Measurements from ENCODE around the gene NRK. TPM values are rescaled to one million over a fixed set of nuclear protein-coding genes. Genes with fewer than 3 reads are reported as not detected.
"Not testable (repeated sequence)": the region's sequence is repeated elsewhere in the genome, so short reads cannot be mapped to it uniquely, and the experiment has no call there.

NRK gene
- total RNA-seq, 1 experiment from 2014 or later: 0.05 TPM

GRCh38 chrX:105781804-105782203 is 40.5 kb upstream of the NRK start:
- CTCF ChIA-PET: no interaction called here
- no TSS peak for BruUV-seq (replicated peaks)

DNA sequence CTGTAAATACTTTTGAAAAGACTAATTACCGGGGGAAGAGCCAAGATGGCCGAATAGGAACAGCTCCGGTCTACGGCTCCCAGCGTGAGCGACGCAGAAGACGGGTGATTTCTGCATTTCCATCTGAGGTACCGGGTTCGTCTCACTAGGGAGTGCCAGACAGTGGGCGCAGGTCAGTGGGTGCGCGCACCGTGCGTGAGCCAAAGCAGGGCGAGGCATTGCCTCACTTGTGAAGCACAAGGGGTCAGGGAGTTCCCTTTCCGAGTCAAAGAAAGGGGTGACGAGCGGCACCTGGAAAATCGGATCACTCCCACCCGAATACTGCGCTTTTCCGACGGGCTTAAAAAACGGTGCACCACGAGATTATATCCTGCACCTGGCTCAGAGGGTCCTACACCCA is 25.5 kb upstream of the NRK start:
- H3K4me3 ChIP-seq (replicated peaks in 1 of 2; ENCODE audit: low read depth in 1 of 2, low read length in 2 of 2); H3K27me3 ChIP-seq (ENCODE audit: insufficient read depth, low read length); H3K79me2 ChIP-seq (ENCODE audit: insufficient read depth, low read length); H3K4me1 ChIP-seq (ENCODE audit: control insufficient read depth in 1 of 2, insufficient read depth in 2 of 2, low read length in 2 of 2); H4K20me1 ChIP-seq (ENCODE audit: insufficient read depth); H3K36me3 ChIP-seq (ENCODE audit: control insufficient read depth in 1 of 2, insufficient read depth in 2 of 2, low read length in 2 of 2); CTCF ChIA-PET; DNase-seq (ENCODE audit: low read depth, low spot score); ATAC-seq; intact Hi-C loops (cut with micrococcal nuclease); H3K9me3 ChIP-seq (ENCODE audit: control insufficient read depth in 1 of 2, insufficient read depth in 1 of 2, low read depth in 1 of 2, low read length in 2 of 2); H3K4me2 ChIP-seq (ENCODE audit: low read length); RAD21 ChIA-PET (ENCODE audit: low non-redundant PET in 1 of 2, low total read pairs in 2 of 2, uncharacterized antibody in 2 of 2, unreplicated experiment in 2 of 2); H2AFZ ChIP-seq (ENCODE audit: low read depth, low read length, poor library complexity, severe bottlenecking); POLR2A ChIA-PET; H3K9me2 ChIP-seq (ENCODE audit: insufficient read depth); H3K27ac ChIP-seq (ENCODE audit: low read depth, low read length); H3K9ac ChIP-seq (ENCODE audit: low read length); BruUV-seq (replicated peaks): not testable (repeated sequence)

More at GRCh38 chrX:105781804-105782203, 40.5 kb upstream of the NRK start:
- Histone ChIP-seq H3K4me3 (replicated peaks in 1 of 2; ENCODE audit: low read depth in 1 of 2, low read length in 2 of 2) (no peak overlapping the region), H3K9ac (ENCODE audit: low read length) (no peak overlapping the region), H3K4me2 (ENCODE audit: low read length) (no peak overlapping the region), H3K27ac (ENCODE audit: low read depth, low read length) (no peak overlapping the region), H3K4me1 (ENCODE audit: control insufficient read depth in 1 of 2, insufficient read depth in 2 of 2, low read length in 2 of 2) (no peaks in the 10 kb centered on the region), H2AFZ (ENCODE audit: low read depth, low read length, poor library complexity, severe bottlenecking) (no peak overlapping the region), H4K20me1 (ENCODE audit: insufficient read depth) (no peaks in the 10 kb centered on the region), H3K79me2 (ENCODE audit: insufficient read depth, low read length) (no peaks in the 10 kb centered on the region), H3K27me3 (ENCODE audit: insufficient read depth, low read length) (no peaks in the 10 kb centered on the region), H3K9me3 (ENCODE audit: control insufficient read depth in 1 of 2, insufficient read depth in 1 of 2, low read depth in 1 of 2, low read length in 2 of 2) (no peaks in the 10 kb centered on the region), H3K9me2 (ENCODE audit: insufficient read depth) (no peaks in the 10 kb centered on the region), H3K36me3 (ENCODE audit: control insufficient read depth in 1 of 2, insufficient read depth in 2 of 2, low read length in 2 of 2) (no peaks in the 10 kb centered on the region)
- ChIA-PET POLR2A (no interaction called here), RAD21 (ENCODE audit: low non-redundant PET in 1 of 2, low total read pairs in 2 of 2, uncharacterized antibody in 2 of 2, unreplicated experiment in 2 of 2) (no interaction called here)
- ATAC-seq (no peak), DNase-seq (ENCODE audit: low read depth, low spot score) (no peak)
- intact Hi-C loops (cut with micrococcal nuclease): no loop called here
- TF ChIP-seq, protein P1, sequence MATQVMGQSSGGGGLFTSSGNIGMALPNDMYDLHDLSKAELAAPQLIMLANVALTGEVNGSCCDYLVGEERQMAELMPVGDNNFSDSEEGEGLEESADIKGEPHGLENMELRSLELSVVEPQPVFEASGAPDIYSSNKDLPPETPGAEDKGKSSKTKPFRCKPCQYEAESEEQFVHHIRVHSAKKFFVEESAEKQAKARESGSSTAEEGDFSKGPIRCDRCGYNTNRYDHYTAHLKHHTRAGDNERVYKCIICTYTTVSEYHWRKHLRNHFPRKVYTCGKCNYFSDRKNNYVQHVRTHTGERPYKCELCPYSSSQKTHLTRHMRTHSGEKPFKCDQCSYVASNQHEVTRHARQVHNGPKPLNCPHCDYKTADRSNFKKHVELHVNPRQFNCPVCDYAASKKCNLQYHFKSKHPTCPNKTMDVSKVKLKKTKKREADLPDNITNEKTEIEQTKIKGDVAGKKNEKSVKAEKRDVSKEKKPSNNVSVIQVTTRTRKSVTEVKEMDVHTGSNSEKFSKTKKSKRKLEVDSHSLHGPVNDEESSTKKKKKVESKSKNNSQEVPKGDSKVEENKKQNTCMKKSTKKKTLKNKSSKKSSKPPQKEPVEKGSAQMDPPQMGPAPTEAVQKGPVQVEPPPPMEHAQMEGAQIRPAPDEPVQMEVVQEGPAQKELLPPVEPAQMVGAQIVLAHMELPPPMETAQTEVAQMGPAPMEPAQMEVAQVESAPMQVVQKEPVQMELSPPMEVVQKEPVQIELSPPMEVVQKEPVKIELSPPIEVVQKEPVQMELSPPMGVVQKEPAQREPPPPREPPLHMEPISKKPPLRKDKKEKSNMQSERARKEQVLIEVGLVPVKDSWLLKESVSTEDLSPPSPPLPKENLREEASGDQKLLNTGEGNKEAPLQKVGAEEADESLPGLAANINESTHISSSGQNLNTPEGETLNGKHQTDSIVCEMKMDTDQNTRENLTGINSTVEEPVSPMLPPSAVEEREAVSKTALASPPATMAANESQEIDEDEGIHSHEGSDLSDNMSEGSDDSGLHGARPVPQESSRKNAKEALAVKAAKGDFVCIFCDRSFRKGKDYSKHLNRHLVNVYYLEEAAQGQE (IDR thresholded peaks at IDR 0.05; ENCODE audit: low read depth): no peak
